Mesangial cell (primary cell): ENCODE results near the gene PGGT1B. TPM values are rescaled to one million over a fixed set of nuclear protein-coding genes. Genes with fewer than 3 reads are reported as not detected.

ENCODE experiments used
- total RNA-seq: library from RNA; depleted of rRNA; stranded (reverse); fragments of >200 nt; gene quantifications from 2 replicates; pipeline ENCODE4 v1.2.3, GENCODE V29; 2015

Gene PGGT1B
- total RNA-seq, result 9.1 and 10.3 TPM in 2 replicates

GRCh38 chr5:115262321-115263077 lies at the start of gene PGGT1B:
Gene PGGT1B (minus strand): TSS chr5:115262877. CDS start chr5:115262851, 26 bp downstream.

GRCh38 chr5:115296124-115297022 lies 33.7 kb upstream of the PGGT1B start, which contains the start of gene CCDC112:
Gene CCDC112 (minus strand): TSS chr5:115296654. CDS start chr5:115296543, 111 bp downstream.

GRCh38 chr5:115169487-115170133 lies 93.1 kb downstream of the PGGT1B start, which contains the start of gene TRIM36:
Gene TRIM36 (minus strand): TSS chr5:115169908. CDS start chr5:115169634, 274 bp downstream.

Other genes starting within 250 kb of the PGGT1B start
- gene TRIM36, start 93.0 kb downstream of the PGGT1B start, total RNA-seq, result 0.76 and 2.1 TPM in 2 replicates
- 4.9 and 6.0 TPM in 2 replicates for gene CCDC112, start 33.8 kb upstream of the PGGT1B start, total RNA-seq